ENCODE data around the gene LCE3B. TPM values are rescaled to one million over a fixed set of nuclear protein-coding genes. Genes with fewer than 3 reads are reported as not detected.

The LCE3B gene
- polyA plus RNA-seq (2013, experiment 1 of 2) = not detected
- polyA plus RNA-seq (2013, experiment 2 of 2) = not detected

GRCh38 chr1:152613511-152613910 lies at the start of gene LCE3B:
Gene LCE3B, plus strand, starts transcription at chr1:152613811. Its CDS starts 0 bp downstream, at chr1:152613811.
- WGBS, 2 donors (ENCODE audit: extremely low coverage in 2 of 2, insufficient read length in 2 of 2, insufficient replicate concordance in 1 of 2) = no CpG with 5 or more reads among the region's 1 CpG
- Histone ChIP-seq H3K36me3 (replicated peaks in 1 of 2; ENCODE audit: control insufficient read depth in 2 of 2, insufficient read depth in 2 of 2, low read length in 2 of 2) (no peaks in the 10 kb centered on the region), H3K9ac (ENCODE audit: low read depth, low read length, poor library complexity) (no peak within 1 kb of the TSS), H3K14ac (ENCODE audit: low read length) (no peak within 1 kb of the TSS), H3K9me3 (replicated peaks in 1 of 2; ENCODE audit: control insufficient read depth in 2 of 2, insufficient read depth in 1 of 2, low read depth in 1 of 2, low read length in 2 of 2) (peaks cover 0 to 3% of the 10 kb centered on the region in 2 donors), H3K27me3 (ENCODE audit: control insufficient read depth in 3 of 3, insufficient read depth in 3 of 3, low read depth in 1 of 3, low read length in 3 of 3) (no peaks in the 10 kb centered on the region), H2BK5ac (ENCODE audit: low read length) (no peak within 1 kb of the TSS), H3K4ac (ENCODE audit: low read length) (no peak within 1 kb of the TSS), H2BK12ac (ENCODE audit: low read length) (no peak within 1 kb of the TSS), H3K4me2 (ENCODE audit: insufficient read depth, low read length, poor library complexity, severe bottlenecking) (no peak within 1 kb of the TSS), H3K23ac (ENCODE audit: low read depth, low read length, poor library complexity) (no peak within 1 kb of the TSS), H3K18ac (ENCODE audit: low read length) (no peak within 1 kb of the TSS), H2BK120ac (ENCODE audit: low read depth, low read length) (no peak within 1 kb of the TSS), H2AFZ (ENCODE audit: low read length) (no peak within 1 kb of the TSS), H3K4me1 (ENCODE audit: control insufficient read depth in 2 of 2, insufficient read depth in 1 of 2, low read depth in 1 of 2, low read length in 2 of 2) (no peaks in the 10 kb centered on the region), H3K27ac (replicated peaks; ENCODE audit: low read length) (no peak within 1 kb of the TSS), H3K4me3 (ENCODE audit: low read length in 2 of 2) (no peak within 1 kb of the TSS), H4K8ac (ENCODE audit: low read depth, low read length) (no peak within 1 kb of the TSS), H3K79me1 (ENCODE audit: low read depth, low read length) (no peaks in the 10 kb centered on the region), H4K91ac (ENCODE audit: low read depth, low read length, poor library complexity) (no peak within 1 kb of the TSS), H2AK5ac (ENCODE audit: low read depth, low read length) (no peak within 1 kb of the TSS), H2BK15ac (ENCODE audit: low read length) (no peak within 1 kb of the TSS)
- no peak for DNase-seq (ENCODE audit: low spot score)

GRCh38 chr1:152565115-152565514 lies 48.5 kb upstream of the LCE3B start:
- no peak overlapping the region for H3K9ac ChIP-seq (ENCODE audit: low read depth, low read length, poor library complexity)
- H3K79me1 ChIP-seq (ENCODE audit: low read depth, low read length) = no peaks in the 10 kb centered on the region

GRCh38 chr1:152565535-152566215 lies 47.9 kb upstream of the LCE3B start:
- H2AK5ac ChIP-seq (ENCODE audit: low read depth, low read length) = no peak overlapping the region
- no peak overlapping the region for H3K9ac ChIP-seq (ENCODE audit: low read depth, low read length, poor library complexity)
- no peaks in the 10 kb centered on the region for H3K79me1 ChIP-seq (ENCODE audit: low read depth, low read length)
- H3K18ac ChIP-seq (ENCODE audit: low read length) = no peak overlapping the region
- WGBS, 2 donors (ENCODE audit: extremely low coverage in 2 of 2, insufficient read length in 2 of 2, insufficient replicate concordance in 1 of 2) = no CpG with 5 or more reads among the region's 14 CpGs
- no peak overlapping the region for H3K4me2 ChIP-seq (ENCODE audit: insufficient read depth, low read length, poor library complexity, severe bottlenecking)
- no peak overlapping the region for H3K4me3 ChIP-seq (ENCODE audit: low read length in 2 of 2)
- no peaks in the 10 kb centered on the region for H3K27me3 ChIP-seq (ENCODE audit: control insufficient read depth in 3 of 3, insufficient read depth in 3 of 3, low read depth in 1 of 3, low read length in 3 of 3)
- peaks cover 0 to 23% of the 10 kb centered on the region in 2 donors for H3K9me3 ChIP-seq (replicated peaks in 1 of 2; ENCODE audit: control insufficient read depth in 2 of 2, insufficient read depth in 1 of 2, low read depth in 1 of 2, low read length in 2 of 2)
- no peak overlapping the region for H2BK120ac ChIP-seq (ENCODE audit: low read depth, low read length)
- no peak overlapping the region for H3K27ac ChIP-seq (replicated peaks; ENCODE audit: low read length)
- no peak overlapping the region for H3K23ac ChIP-seq (ENCODE audit: low read depth, low read length, poor library complexity)
- no peaks in the 10 kb centered on the region for H3K4me1 ChIP-seq (ENCODE audit: control insufficient read depth in 2 of 2, insufficient read depth in 1 of 2, low read depth in 1 of 2, low read length in 2 of 2)
- H4K8ac ChIP-seq (ENCODE audit: low read depth, low read length) = no peak overlapping the region
- H3K14ac ChIP-seq (ENCODE audit: low read length) = no peak overlapping the region
- H4K91ac ChIP-seq (ENCODE audit: low read depth, low read length, poor library complexity) = no peak overlapping the region
- no peak overlapping the region for H3K4ac ChIP-seq (ENCODE audit: low read length)
- no peak overlapping the region for H2BK5ac ChIP-seq (ENCODE audit: low read length)
- no peak for DNase-seq (ENCODE audit: low spot score)
- no peak overlapping the region for H2BK12ac ChIP-seq (ENCODE audit: low read length)
- H2AFZ ChIP-seq (ENCODE audit: low read length) = no peak overlapping the region
- no peak overlapping the region for H2BK15ac ChIP-seq (ENCODE audit: low read length)
- no peaks in the 10 kb centered on the region for H3K36me3 ChIP-seq (replicated peaks in 1 of 2; ENCODE audit: control insufficient read depth in 2 of 2, insufficient read depth in 2 of 2, low read length in 2 of 2)

More at GRCh38 chr1:152565115-152565514, 48.5 kb upstream of the LCE3B start:
- H2BK15ac ChIP-seq (ENCODE audit: low read length) = no peak overlapping the region
- H3K4me1 ChIP-seq (ENCODE audit: control insufficient read depth in 2 of 2, insufficient read depth in 1 of 2, low read depth in 1 of 2, low read length in 2 of 2) = no peaks in the 10 kb centered on the region
- no peak overlapping the region for H2AFZ ChIP-seq (ENCODE audit: low read length)
- no peak overlapping the region for H3K4me2 ChIP-seq (ENCODE audit: insufficient read depth, low read length, poor library complexity, severe bottlenecking)
- WGBS, 2 donors (ENCODE audit: extremely low coverage in 2 of 2, insufficient read length in 2 of 2, insufficient replicate concordance in 1 of 2) = no CpG with 5 or more reads among the region's 2 CpGs
- no peak overlapping the region for H2BK120ac ChIP-seq (ENCODE audit: low read depth, low read length)
- no peak overlapping the region for H2BK12ac ChIP-seq (ENCODE audit: low read length)
- no peak overlapping the region for H3K27ac ChIP-seq (replicated peaks; ENCODE audit: low read length)
- no peak overlapping the region for H4K8ac ChIP-seq (ENCODE audit: low read depth, low read length)
- peaks cover 0 to 23% of the 10 kb centered on the region in 2 donors for H3K9me3 ChIP-seq (replicated peaks in 1 of 2; ENCODE audit: control insufficient read depth in 2 of 2, insufficient read depth in 1 of 2, low read depth in 1 of 2, low read length in 2 of 2)
- no peak overlapping the region for H4K91ac ChIP-seq (ENCODE audit: low read depth, low read length, poor library complexity)
- no peak overlapping the region for H3K4ac ChIP-seq (ENCODE audit: low read length)
- H2BK5ac ChIP-seq (ENCODE audit: low read length) = no peak overlapping the region
- no peak overlapping the region for H3K14ac ChIP-seq (ENCODE audit: low read length)
- H3K23ac ChIP-seq (ENCODE audit: low read depth, low read length, poor library complexity) = no peak overlapping the region
- no peaks in the 10 kb centered on the region for H3K27me3 ChIP-seq (ENCODE audit: control insufficient read depth in 3 of 3, insufficient read depth in 3 of 3, low read depth in 1 of 3, low read length in 3 of 3)
- no peak overlapping the region for H3K18ac ChIP-seq (ENCODE audit: low read length)
- no peak overlapping the region for H3K4me3 ChIP-seq (ENCODE audit: low read length in 2 of 2)
- no peak for DNase-seq (ENCODE audit: low spot score)
- no peaks in the 10 kb centered on the region for H3K36me3 ChIP-seq (replicated peaks in 1 of 2; ENCODE audit: control insufficient read depth in 2 of 2, insufficient read depth in 2 of 2, low read length in 2 of 2)
- H2AK5ac ChIP-seq (ENCODE audit: low read depth, low read length) = no peak overlapping the region

GRCh38 chr1:152566681-152567080 lies 46.9 kb upstream of the LCE3B start, which contains the start of gene LCE3E:
Gene LCE3E, minus strand, starts transcription at chr1:152566780. Its CDS starts 572 bp downstream, at chr1:152566208.
- no peak within 1 kb of the TSS for H2AFZ ChIP-seq (ENCODE audit: low read length)
- H3K27me3 ChIP-seq (ENCODE audit: control insufficient read depth in 3 of 3, insufficient read depth in 3 of 3, low read depth in 1 of 3, low read length in 3 of 3) = no peaks in the 10 kb centered on the region
- H3K9me3 ChIP-seq (replicated peaks in 1 of 2; ENCODE audit: control insufficient read depth in 2 of 2, insufficient read depth in 1 of 2, low read depth in 1 of 2, low read length in 2 of 2) = peaks cover 0 to 20% of the 10 kb centered on the region in 2 donors
- H2BK15ac ChIP-seq (ENCODE audit: low read length) = no peak within 1 kb of the TSS
- H3K4me2 ChIP-seq (ENCODE audit: insufficient read depth, low read length, poor library complexity, severe bottlenecking) = no peak within 1 kb of the TSS
- H2BK120ac ChIP-seq (ENCODE audit: low read depth, low read length) = no peak within 1 kb of the TSS
- H2AK5ac ChIP-seq (ENCODE audit: low read depth, low read length) = no peak within 1 kb of the TSS
- no peak within 1 kb of the TSS for H4K91ac ChIP-seq (ENCODE audit: low read depth, low read length, poor library complexity)
- no peaks in the 10 kb centered on the region for H3K36me3 ChIP-seq (replicated peaks in 1 of 2; ENCODE audit: control insufficient read depth in 2 of 2, insufficient read depth in 2 of 2, low read length in 2 of 2)
- no peaks in the 10 kb centered on the region for H3K4me1 ChIP-seq (ENCODE audit: control insufficient read depth in 2 of 2, insufficient read depth in 1 of 2, low read depth in 1 of 2, low read length in 2 of 2)
- no peak within 1 kb of the TSS for H3K9ac ChIP-seq (ENCODE audit: low read depth, low read length, poor library complexity)
- no peak within 1 kb of the TSS for H3K27ac ChIP-seq (replicated peaks; ENCODE audit: low read length)
- H4K8ac ChIP-seq (ENCODE audit: low read depth, low read length) = no peak within 1 kb of the TSS
- peak within 1 kb of the TSS in 1 of 2 donors; percentile 44 for H3K4me3 ChIP-seq (ENCODE audit: low read length in 2 of 2)
- H3K18ac ChIP-seq (ENCODE audit: low read length) = no peak within 1 kb of the TSS
- H3K23ac ChIP-seq (ENCODE audit: low read depth, low read length, poor library complexity) = no peak within 1 kb of the TSS
- no peak for DNase-seq (ENCODE audit: low spot score)
- H3K14ac ChIP-seq (ENCODE audit: low read length) = no peak within 1 kb of the TSS
- H2BK5ac ChIP-seq (ENCODE audit: low read length) = no peak within 1 kb of the TSS
- H3K79me1 ChIP-seq (ENCODE audit: low read depth, low read length) = no peaks in the 10 kb centered on the region
- WGBS, 2 donors (ENCODE audit: extremely low coverage in 2 of 2, insufficient read length in 2 of 2, insufficient replicate concordance in 1 of 2) = no CpG with 5 or more reads among the region's 1 CpG
- no peak within 1 kb of the TSS for H2BK12ac ChIP-seq (ENCODE audit: low read length)
- no peak within 1 kb of the TSS for H3K4ac ChIP-seq (ENCODE audit: low read length)

Data from neuronal stem cell (in vitro differentiated cells).